CD14-positive monocyte (primary cell): ENCODE data around the gene SUPT16H. TPM values are rescaled to one million over a fixed set of nuclear protein-coding genes. Genes with fewer than 3 reads are reported as not detected.

ENCODE experiments used
- DNase-seq, 3 donors: peaks; one replicate each; pipeline ENCODE4 v3.0.0-alpha.2; 2011 to 2022
- H2AFZ ChIP-seq: 2 replicates; pipeline ENCODE4 v1.6.0; 2012; ENCODE audit warnings: mild to moderate bottlenecking, low read depth, low read length, inconsistent platforms; ENCODE audit not compliant: insufficient read depth, poor library complexity, severe bottlenecking
- H3K27ac ChIP-seq, 2 donors: 1 replicate in 1 of 2; 2 replicates in 1 of 2; pipeline ENCODE4 v1.5.1; 2012 to 2013; ENCODE audit warnings: low read length in 2 of 2, control low read depth in 1 of 2, inconsistent platforms in 1 of 2, low read depth in 1 of 2, mild to moderate bottlenecking in 1 of 2
- H3K27me3 ChIP-seq, 2 donors: one replicate each; pipeline versions ENCODE4 v1.6.0 to v1.6.1; 2011 to 2013; ENCODE audit warnings: low read length in 2 of 2; ENCODE audit not compliant: control insufficient read depth in 2 of 2, insufficient read depth in 2 of 2
- H3K36me3 ChIP-seq, 2 donors: replicated peaks in 1 of 2; 1 replicate in 1 of 2; 2 replicates in 1 of 2; pipeline versions ENCODE4 v1.5.1 to v1.6.1; 2012 to 2013; ENCODE audit warnings: low read length in 2 of 2, control low read depth in 1 of 2, inconsistent platforms in 1 of 2, mild to moderate bottlenecking in 1 of 2; ENCODE audit not compliant: insufficient read depth in 2 of 2, control insufficient read depth in 1 of 2
- H3K4me1 ChIP-seq, 2 donors: 1 replicate in 1 of 2; 2 replicates in 1 of 2; pipeline versions ENCODE4 v1.5.1 to v1.6.1; 2012 to 2013; ENCODE audit warnings: low read length in 2 of 2, control low read depth in 1 of 2, inconsistent platforms in 1 of 2, mild to moderate bottlenecking in 1 of 2, moderate library complexity in 1 of 2; ENCODE audit not compliant: insufficient read depth in 2 of 2, control insufficient read depth in 1 of 2
- H3K4me2 ChIP-seq: replicated peaks from 2 replicates; pipeline ENCODE3; 2012; ENCODE audit warnings: low read length, moderate library complexity, mild to moderate bottlenecking; ENCODE audit not compliant: poor library complexity, severe bottlenecking; ENCODE audit errors: extremely low read depth
- H3K4me3 ChIP-seq, 3 experiments: fragments of 200-600 bp in 1 of 3; sonication (generic) in 1 of 3; replicated peaks in 1 of 3; 1 replicate in 2 of 3; 2 replicates in 1 of 3; pipeline ENCODE4 v1.5.1; 2011 to 2013; ENCODE audit warnings: low read length in 3 of 3, mild to moderate bottlenecking in 3 of 3, control low read depth in 2 of 3, low read depth in 2 of 3, inconsistent platforms in 1 of 3, moderate library complexity in 1 of 3
- H3K79me2 ChIP-seq: 2 replicates; pipeline ENCODE4 v1.6.0; 2012; ENCODE audit warnings: mild to moderate bottlenecking, control low read depth, inconsistent platforms, low read length, moderate library complexity; ENCODE audit not compliant: insufficient read depth
- H3K9ac ChIP-seq: 2 replicates; pipeline ENCODE4 v1.6.0; 2017; ENCODE audit warnings: low read length, mild to moderate bottlenecking; ENCODE audit not compliant: insufficient read depth, poor library complexity, severe bottlenecking
- H3K9me3 ChIP-seq, 2 donors: replicated peaks in 1 of 2; 1 replicate in 1 of 2; 2 replicates in 1 of 2; pipeline versions ENCODE4 v1.5.1 to v1.6.1; 2012 to 2013; ENCODE audit warnings: low read length in 2 of 2, control low read depth in 1 of 2; ENCODE audit not compliant: control insufficient read depth in 1 of 2, insufficient read depth in 1 of 2
- H4K20me1 ChIP-seq: 2 replicates; pipeline ENCODE4 v1.6.0; 2012; ENCODE audit warnings: mild to moderate bottlenecking, low read length, control low read depth, moderate library complexity; ENCODE audit not compliant: insufficient read depth
- H3K27ac Mint-ChIP-seq, 7 donors: one replicate each; pipeline ENCODE4 v1.8.0; 2020; ENCODE audit warnings: mild to moderate bottlenecking in 7 of 7, mixed read lengths in 7 of 7, moderate library complexity in 6 of 7, inconsistent platforms in 2 of 7
- H3K27me3 Mint-ChIP-seq, 3 donors: one replicate each; pipeline ENCODE4 v1.8.0; 2021 to 2022; ENCODE audit warnings: low read depth in 3 of 3, mild to moderate bottlenecking in 3 of 3, mixed read lengths in 3 of 3, moderate library complexity in 3 of 3, inconsistent platforms in 1 of 3
- H3K36me3 Mint-ChIP-seq, 2 donors: one replicate each; pipeline ENCODE4 v1.8.0; 2020; ENCODE audit warnings: mixed read lengths in 2 of 2, inconsistent platforms in 1 of 2, mild to moderate bottlenecking in 1 of 2
- H3K4me1 Mint-ChIP-seq: one replicate; pipeline ENCODE4 v1.8.0; 2020; ENCODE audit warnings: mild to moderate bottlenecking, mixed read lengths
- H3K4me3 Mint-ChIP-seq, 2 donors: one replicate each; pipeline ENCODE4 v1.8.0; 2020; ENCODE audit warnings: mild to moderate bottlenecking in 2 of 2, mixed read lengths in 2 of 2, moderate library complexity in 1 of 2
- H3K9me3 Mint-ChIP-seq, 7 donors: one replicate each; pipeline ENCODE4 v1.8.0; 2020 to 2022; ENCODE audit warnings: mixed read lengths in 7 of 7, mild to moderate bottlenecking in 6 of 7, moderate library complexity in 6 of 7, inconsistent platforms in 2 of 7
- WGBS: methylation state at CpG from one replicate; pipeline ENCODE4 v1.1.5; 2013; ENCODE audit warnings: missing lambda C conversion rate; ENCODE audit not compliant: insufficient coverage; 5-methylcytosine and 5-hydroxymethylcytosine counted together
- intact Hi-C, 2 donors: fragments of 100-400 bp; cut with micrococcal nuclease; formaldehyde crosslinking; loops; one replicate each; pipeline versions ENCODE4 v1.15.0 to v1.15.1; 2023
- polyA plus RNA-seq, 3 donors: library from polyadenylated mRNA; depleted of rRNA in 1 of 3; unstranded in 2 of 3; stranded (reverse) in 1 of 3; fragments of 300-500 nt in 2 of 3; fragments of >200 nt in 1 of 3; fragmentation: Illumina TruSeq in 2 of 3; gene quantifications; 1 replicate in 2 of 3; 2 replicates in 1 of 3; pipeline ENCODE4 v1.2.3, GENCODE V29; 2012 to 2021
- TF ChIP-seq, protein P1 (sequence below): fragments of 200-600 bp; IDR thresholded peaks from one replicate; pipeline ENCODE4 v1.8.0; 2022; ENCODE audit warnings: antibody characterized with exemption, mild to moderate bottlenecking

The SUPT16H gene
- polyA plus RNA-seq, 3 donors, result 15.7 to 37.3 (median 26.6) TPM

DNA sequence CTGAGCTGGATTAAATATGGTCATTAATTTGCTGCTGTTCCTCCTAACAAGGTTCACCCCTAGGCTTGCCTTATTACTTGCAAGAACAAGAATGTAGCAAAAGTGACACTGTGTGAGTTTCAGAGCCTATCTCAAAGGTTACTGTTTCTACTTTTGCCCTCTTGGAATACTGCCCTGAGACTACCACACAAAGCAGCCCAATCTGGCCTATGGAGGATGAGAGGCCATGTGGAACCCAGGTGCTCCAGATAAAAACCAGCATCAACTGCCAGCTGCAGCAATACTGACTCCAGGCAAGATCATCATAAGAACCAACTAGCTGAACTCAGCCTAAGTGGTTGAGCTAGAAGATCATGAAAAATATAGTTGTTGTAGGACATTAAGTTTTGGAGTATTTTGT, 22.4 kb upstream of the SUPT16H start:
- Histone ChIP-seq H2AFZ (no peak overlapping the region), H3K79me2 (no peaks in the 10 kb centered on the region), H3K4me1 (no peaks in the 10 kb centered on the region), H3K27ac (no peak overlapping the region), H3K9me3 (no peaks in the 10 kb centered on the region), H3K4me2 (no peak overlapping the region), H3K9ac (no peak overlapping the region), H3K4me3 (no peak overlapping the region), H3K36me3 (peaks cover 94 to 100% of the 10 kb centered on the region in 2 donors), H4K20me1 (no peaks in the 10 kb centered on the region), H3K27me3 (no peaks in the 10 kb centered on the region)
- DNase-seq, result no peak
- no peaks in the 10 kb centered on the region for H3K4me1 Mint-ChIP-seq
- H3K9me3 Mint-ChIP-seq, result no peaks in the 10 kb centered on the region
- H3K36me3 Mint-ChIP-seq, result peaks cover 90 to 100% of the 10 kb centered on the region in 2 donors
- H3K27me3 Mint-ChIP-seq, result no peaks in the 10 kb centered on the region
- intact Hi-C loops, result no loop called here
- no peak overlapping the region for H3K4me3 Mint-ChIP-seq
- TF ChIP-seq, protein P1, sequence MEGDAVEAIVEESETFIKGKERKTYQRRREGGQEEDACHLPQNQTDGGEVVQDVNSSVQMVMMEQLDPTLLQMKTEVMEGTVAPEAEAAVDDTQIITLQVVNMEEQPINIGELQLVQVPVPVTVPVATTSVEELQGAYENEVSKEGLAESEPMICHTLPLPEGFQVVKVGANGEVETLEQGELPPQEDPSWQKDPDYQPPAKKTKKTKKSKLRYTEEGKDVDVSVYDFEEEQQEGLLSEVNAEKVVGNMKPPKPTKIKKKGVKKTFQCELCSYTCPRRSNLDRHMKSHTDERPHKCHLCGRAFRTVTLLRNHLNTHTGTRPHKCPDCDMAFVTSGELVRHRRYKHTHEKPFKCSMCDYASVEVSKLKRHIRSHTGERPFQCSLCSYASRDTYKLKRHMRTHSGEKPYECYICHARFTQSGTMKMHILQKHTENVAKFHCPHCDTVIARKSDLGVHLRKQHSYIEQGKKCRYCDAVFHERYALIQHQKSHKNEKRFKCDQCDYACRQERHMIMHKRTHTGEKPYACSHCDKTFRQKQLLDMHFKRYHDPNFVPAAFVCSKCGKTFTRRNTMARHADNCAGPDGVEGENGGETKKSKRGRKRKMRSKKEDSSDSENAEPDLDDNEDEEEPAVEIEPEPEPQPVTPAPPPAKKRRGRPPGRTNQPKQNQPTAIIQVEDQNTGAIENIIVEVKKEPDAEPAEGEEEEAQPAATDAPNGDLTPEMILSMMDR, result no peak
- H3K27ac Mint-ChIP-seq, result no peak overlapping the region

DNA sequence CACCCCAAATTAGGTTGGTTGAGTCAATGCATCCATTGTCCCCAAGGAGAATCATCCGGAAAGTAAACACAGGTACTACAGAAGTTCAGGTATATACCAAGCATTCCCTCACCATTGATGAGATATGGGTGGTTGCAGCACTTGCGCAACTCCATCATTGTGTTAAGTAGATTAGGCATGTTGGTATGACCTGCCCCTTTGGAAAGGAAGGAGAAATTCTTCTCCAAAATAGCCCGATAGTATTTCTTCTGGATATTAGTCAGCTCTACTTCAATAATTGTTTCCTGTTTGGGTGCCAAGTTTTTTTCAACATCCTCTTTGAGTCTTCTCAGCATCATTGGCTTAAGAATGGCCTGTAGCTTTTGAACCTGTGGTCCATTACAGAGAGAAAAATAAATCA, 21.3 kb upstream of the SUPT16H start:
- H3K4me1 Mint-ChIP-seq, result no peaks in the 10 kb centered on the region
- Histone ChIP-seq H3K27me3 (no peaks in the 10 kb centered on the region), H3K4me3 (no peak overlapping the region), H3K4me2 (no peak overlapping the region), H3K4me1 (no peaks in the 10 kb centered on the region), H4K20me1 (no peaks in the 10 kb centered on the region), H2AFZ (no peak overlapping the region), H3K27ac (no peak overlapping the region), H3K36me3 (peaks cover 94 to 100% of the 10 kb centered on the region in 2 donors), H3K9me3 (no peaks in the 10 kb centered on the region), H3K9ac (no peak overlapping the region), H3K79me2 (no peaks in the 10 kb centered on the region)
- WGBS, result no CpG with 5 or more reads among the region's 3 CpGs
- TF ChIP-seq, protein P1, result no peak
- no peaks in the 10 kb centered on the region for H3K27me3 Mint-ChIP-seq
- H3K9me3 Mint-ChIP-seq, result no peaks in the 10 kb centered on the region
- intact Hi-C loops, result no loop called here
- peaks cover 90 to 100% of the 10 kb centered on the region in 2 donors for H3K36me3 Mint-ChIP-seq
- no peak overlapping the region for H3K4me3 Mint-ChIP-seq
- DNase-seq, result no peak
- H3K27ac Mint-ChIP-seq, result no peak overlapping the region
